Stimulated activated CD4-positive, alpha-beta T cell treated with anti-CD3 and anti-CD28 coated beads, Interleukin-4, amount 100 ng/mL, for 1 hour (primary cell): Measurements from ENCODE around the gene SLC2A13.
"Not testable (repeated sequence)": the region's sequence is repeated elsewhere in the genome, so short reads cannot be mapped to it uniquely, and the experiment has no call there.

Experiments used
- DNase-seq: peaks from one replicate; pipeline ENCODE4 v3.0.0-alpha.2; 2020

SLC2A13 gene

GRCh38 chr12:39803151-39803550, 302.7 kb downstream of the SLC2A13 start:
- DNase-seq: no peak

- DNase-seq: no peak
Observed at GRCh38 chr12:39798977-39799376, 306.9 kb downstream of the SLC2A13 start.

GRCh38 chr12:39798429-39798828, 307.5 kb downstream of the SLC2A13 start:
- no peak for DNase-seq

- no peak for DNase-seq
Observed at GRCh38 chr12:39795481-39795880, 310.4 kb downstream of the SLC2A13 start.

- no peak for DNase-seq
Observed at GRCh38 chr12:39792938-39793337, 312.9 kb downstream of the SLC2A13 start.

GRCh38 chr12:39788239-39788638, 317.6 kb downstream of the SLC2A13 start:
- DNase-seq: no peak

- not testable (repeated sequence) for DNase-seq
Observed at GRCh38 chr12:39785814-39786213, 320.1 kb downstream of the SLC2A13 start.

GRCh38 chr12:39782026-39782545, 323.8 kb downstream of the SLC2A13 start:
- no peak for DNase-seq

- no peak for DNase-seq
Observed at GRCh38 chr12:39780913-39781446, 324.9 kb downstream of the SLC2A13 start.

GRCh38 chr12:39780411-39780912, 325.4 kb downstream of the SLC2A13 start:
- no peak for DNase-seq

GRCh38 chr12:39779768-39780340, 326.0 kb downstream of the SLC2A13 start:
- DNase-seq: no peak

- no peak for DNase-seq
Observed at GRCh38 chr12:39777465-39777864, 328.4 kb downstream of the SLC2A13 start.

- DNase-seq: no peak
Observed at GRCh38 chr12:39773266-39773665, 332.6 kb downstream of the SLC2A13 start.

- DNase-seq: no peak
Observed at GRCh38 chr12:39772821-39773259, 333.0 kb downstream of the SLC2A13 start.

GRCh38 chr12:39771456-39771855, 334.4 kb downstream of the SLC2A13 start:
- DNase-seq: no peak

- no peak for DNase-seq
Observed at GRCh38 chr12:39764944-39765560, 340.8 kb downstream of the SLC2A13 start.

- no peak for DNase-seq
Observed at GRCh38 chr12:39763890-39764169, 342.1 kb downstream of the SLC2A13 start.

GRCh38 chr12:39763071-39763889, 342.6 kb downstream of the SLC2A13 start:
- DNase-seq: no peak

- no peak for DNase-seq
Observed at GRCh38 chr12:39755478-39755877, 350.4 kb downstream of the SLC2A13 start.

- no peak for DNase-seq
Observed at GRCh38 chr12:39752482-39753137, 353.3 kb downstream of the SLC2A13 start.

GRCh38 chr12:39746151-39746550, 359.7 kb downstream of the SLC2A13 start:
- not testable (repeated sequence) for DNase-seq

- no peak for DNase-seq
Observed at GRCh38 chr12:39743655-39744054, 362.2 kb downstream of the SLC2A13 start.

- no peak for DNase-seq
Observed at GRCh38 chr12:39736406-39736805, 369.5 kb downstream of the SLC2A13 start.
